ENCODE results near the gene CDKAL1. TPM values are rescaled to one million over a fixed set of nuclear protein-coding genes. Genes with fewer than 3 reads are reported as not detected.

CDKAL1 gene
- total RNA-seq, 1 experiment from 2014 or later, result 20.6 TPM

- H3K27me3 Mint-ChIP-seq (ENCODE audit: low read depth), result no peaks in the 10 kb centered on the region
- H3K27ac Mint-ChIP-seq, result no peak overlapping the region
- POLR2A ChIA-PET, result interaction anchor here (0.6 kb wide), 2 partner anchors 159 to 320 kb away, joined by 3 to 5 read pairs; no protein-coding TSS in a partner anchor
- CTCF ChIA-PET, result no interaction called here
- TF ChIP-seq HMGXB4 (CRISPR knock-in tag; IDR thresholded peaks at IDR 0.05) (no peak), MAX (CRISPR knock-in tag; IDR thresholded peaks at IDR 0.05) (no peak), ATF6 (CRISPR knock-in tag; IDR thresholded peaks at IDR 0.05) (no peak), TP53 (CRISPR knock-in tag; IDR thresholded peaks at IDR 0.05) (no peak), CREB1 (CRISPR knock-in tag; IDR thresholded peaks at IDR 0.05) (no peak), USF1 (CRISPR knock-in tag; IDR thresholded peaks at IDR 0.05) (no peak), FOXP1 (CRISPR knock-in tag; IDR thresholded peaks at IDR 0.05; ENCODE audit: borderline replicate concordance) (no peak), ZNF671 (CRISPR knock-in tag; IDR thresholded peaks at IDR 0.05) (no peak), AR (CRISPR knock-in tag; IDR thresholded peaks at IDR 0.05) (no peak), JUN (CRISPR knock-in tag; IDR thresholded peaks at IDR 0.05) (no peak), ARID4B (CRISPR knock-in tag; IDR thresholded peaks at IDR 0.05; ENCODE audit: borderline replicate concordance) (no peak), EMX1 (CRISPR knock-in tag; IDR thresholded peaks at IDR 0.05) (no peak), PREB (CRISPR knock-in tag; IDR thresholded peaks at IDR 0.05; ENCODE audit: borderline replicate concordance) (no peak), RELA (CRISPR knock-in tag; IDR thresholded peaks at IDR 0.05; ENCODE audit: borderline replicate concordance) (no peak), ERG (CRISPR knock-in tag; IDR thresholded peaks at IDR 0.05) (no peak), FOXJ3 (CRISPR knock-in tag; IDR thresholded peaks at IDR 0.05; ENCODE audit: borderline replicate concordance) (no peak)
- no peaks in the 10 kb centered on the region for H3K9me3 Mint-ChIP-seq
- no peak overlapping the region for H3K4me3 Mint-ChIP-seq
- DNase-seq (ENCODE audit: low spot score) (no peak), ATAC-seq (no peak)
- H3K36me3 Mint-ChIP-seq, result peaks cover 5% of the 10 kb centered on the region; the same call in 1 of the 2 replicates
- H3K4me1 Mint-ChIP-seq, result peaks cover 23% of the 10 kb centered on the region
Measured at GRCh38 chr6:20532881-20533280, 1.4 kb upstream of the CDKAL1 start.
